NAMALWA (cell line): ENCODE measurements around the gene CFHR1.

Experiments used
- DNase-seq: peaks from one replicate; pipeline ENCODE4 v3.0.0-alpha.2; 2015; ENCODE audit warnings: low spot score

Gene CFHR1

DNA sequence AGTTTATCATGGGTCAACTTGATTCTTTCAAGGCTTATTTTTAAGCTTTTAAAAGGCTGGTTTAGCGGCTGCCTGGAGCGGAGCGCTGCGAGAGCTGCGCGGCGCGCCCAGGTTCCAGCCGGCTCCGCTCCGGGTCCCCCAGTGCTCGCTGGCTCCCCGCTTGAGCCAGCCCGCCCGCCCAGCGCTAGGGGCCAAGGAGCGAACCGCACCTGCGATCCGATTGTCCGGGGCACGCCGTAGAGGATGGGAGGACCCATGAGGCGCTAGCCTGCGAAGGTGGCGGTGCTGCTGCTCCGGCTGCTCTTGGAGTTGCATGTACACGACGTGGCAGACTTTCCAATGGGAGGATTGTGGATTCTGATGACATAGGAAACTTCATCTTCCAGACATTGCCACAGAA, 58.4 kb downstream of the CFHR1 start:
- DNase-seq, result no peak
